Adipocyte (in vitro differentiated cells): ENCODE measurements around the gene RFPL4AL1.
"Not testable (repeated sequence)": the region's sequence is repeated elsewhere in the genome, so short reads cannot be mapped to it uniquely, and the experiment has no call there.

Source experiments
- DNase-seq: peaks from one replicate; pipeline ENCODE4 v3.0.0-alpha.2; 2015; ENCODE audit warnings: low read depth
- H3K27me3 ChIP-seq: replicated peaks from 2 replicates; pipeline ENCODE4 v1.7.0; 2013; ENCODE audit warnings: mild to moderate bottlenecking, low read length, moderate library complexity; ENCODE audit not compliant: control insufficient read depth, insufficient read depth
- H3K36me3 ChIP-seq: 2 replicates; pipeline ENCODE4 v1.7.0; 2013; ENCODE audit warnings: low read length, mild to moderate bottlenecking, moderate library complexity; ENCODE audit not compliant: control insufficient read depth, insufficient read depth, severe bottlenecking
- H3K4me1 ChIP-seq: 2 replicates; pipeline ENCODE4 v1.7.0; 2013; ENCODE audit warnings: mild to moderate bottlenecking, low read length, moderate library complexity; ENCODE audit not compliant: control insufficient read depth, insufficient read depth
- H3K4me3 ChIP-seq: 2 replicates; pipeline ENCODE4 v1.7.0; 2013; ENCODE audit warnings: mild to moderate bottlenecking, low read length, moderate library complexity
- H3K9ac ChIP-seq: 2 replicates; pipeline ENCODE4 v1.7.0; 2013; ENCODE audit warnings: mild to moderate bottlenecking, low read length, moderate library complexity
- H3K9me3 ChIP-seq: 2 replicates; pipeline ENCODE4 v1.7.0; 2013; ENCODE audit warnings: mild to moderate bottlenecking, low read length, moderate library complexity; ENCODE audit not compliant: control insufficient read depth

RFPL4AL1 gene

GRCh38 chr19:55768818-55769217, at the start of gene RFPL4AL1:
TSS of gene RFPL4AL1 (plus strand) at chr19:55769118. CDS start at chr19:55771805, 2,687 bp downstream.
- H3K9me3 ChIP-seq, H3K4me3 ChIP-seq, H3K36me3 ChIP-seq, H3K9ac ChIP-seq, H3K4me1 ChIP-seq, H3K27me3 ChIP-seq, DNase-seq: not testable (repeated sequence)

GRCh38 chr19:55720214-55720746, 48.6 kb upstream of the RFPL4AL1 start:
- H3K27me3 ChIP-seq, result no peaks in the 10 kb centered on the region
- H3K4me3 ChIP-seq, result no peak overlapping the region
- H3K36me3 ChIP-seq, result no peaks in the 10 kb centered on the region
- H3K9ac ChIP-seq, result no peak overlapping the region
- DNase-seq, result no peak
- peaks cover 4% of the 10 kb centered on the region for H3K9me3 ChIP-seq
- no peaks in the 10 kb centered on the region for H3K4me1 ChIP-seq

GRCh38 chr19:55720801-55721200, 48.1 kb upstream of the RFPL4AL1 start:
- Histone ChIP-seq H3K4me1 (no peaks in the 10 kb centered on the region), H3K27me3 (no peaks in the 10 kb centered on the region), H3K9ac (no peak overlapping the region), H3K36me3 (no peaks in the 10 kb centered on the region), H3K9me3 (peaks cover 4% of the 10 kb centered on the region), H3K4me3 (no peak overlapping the region)
- no peak for DNase-seq

GRCh38 chr19:55723491-55723890, 45.4 kb upstream of the RFPL4AL1 start:
- no peak for DNase-seq
- Histone ChIP-seq H3K9ac (no peak overlapping the region), H3K27me3 (no peaks in the 10 kb centered on the region), H3K9me3 (peaks cover 4% of the 10 kb centered on the region), H3K4me1 (no peaks in the 10 kb centered on the region), H3K36me3 (no peaks in the 10 kb centered on the region), H3K4me3 (no peak overlapping the region)

GRCh38 chr19:55730378-55730777, 38.5 kb upstream of the RFPL4AL1 start:
- H3K9me3 ChIP-seq, H3K9ac ChIP-seq, H3K4me1 ChIP-seq: not testable (repeated sequence)

GRCh38 chr19:55738302-55738701, 30.6 kb upstream of the RFPL4AL1 start, which contains the start of gene NLRP9:
TSS of gene NLRP9 (minus strand) at chr19:55738402. CDS start at chr19:55738374, 28 bp downstream.
- Histone ChIP-seq H3K9me3 (no peaks in the 10 kb centered on the region), H3K36me3 (no peaks in the 10 kb centered on the region), H3K9ac (no peak within 1 kb of the TSS), H3K4me3 (no peak within 1 kb of the TSS), H3K27me3 (no peaks in the 10 kb centered on the region), H3K4me1 (no peaks in the 10 kb centered on the region)
- no peak for DNase-seq

More at GRCh38 chr19:55730378-55730777, 38.5 kb upstream of the RFPL4AL1 start:
- not testable (repeated sequence) for DNase-seq, H3K27me3 ChIP-seq, H3K36me3 ChIP-seq, H3K4me3 ChIP-seq

GRCh38 chr19:55750715-55751114, 18.2 kb upstream of the RFPL4AL1 start:
- Histone ChIP-seq H3K9ac (no peak overlapping the region), H3K36me3 (no peaks in the 10 kb centered on the region), H3K4me1 (no peaks in the 10 kb centered on the region), H3K9me3 (no peaks in the 10 kb centered on the region), H3K4me3 (no peak overlapping the region), H3K27me3 (no peaks in the 10 kb centered on the region)
- DNase-seq, result no peak

GRCh38 chr19:55753401-55753800, 15.5 kb upstream of the RFPL4AL1 start:
- no peak overlapping the region for H3K4me3 ChIP-seq
- H3K36me3 ChIP-seq, result no peaks in the 10 kb centered on the region
- no peak for DNase-seq
- H3K9me3 ChIP-seq, result no peaks in the 10 kb centered on the region
- no peaks in the 10 kb centered on the region for H3K27me3 ChIP-seq
- H3K9ac ChIP-seq, result no peak overlapping the region
- no peaks in the 10 kb centered on the region for H3K4me1 ChIP-seq

GRCh38 chr19:55756808-55757207, 12.1 kb upstream of the RFPL4AL1 start:
- H3K9me3 ChIP-seq, H3K4me1 ChIP-seq: not testable (repeated sequence)

GRCh38 chr19:55758797-55759196, 10.1 kb upstream of the RFPL4AL1 start, which contains the start of gene RFPL4A:
TSS of gene RFPL4A (plus strand) at chr19:55759097. CDS start at chr19:55761801, 2,704 bp downstream.
- not testable (repeated sequence) for H3K27me3 ChIP-seq, H3K4me3 ChIP-seq, H3K9ac ChIP-seq, DNase-seq, H3K36me3 ChIP-seq, H3K4me1 ChIP-seq, H3K9me3 ChIP-seq

More at GRCh38 chr19:55756808-55757207, 12.1 kb upstream of the RFPL4AL1 start:
- DNase-seq, H3K4me3 ChIP-seq, H3K9ac ChIP-seq, H3K36me3 ChIP-seq, H3K27me3 ChIP-seq: not testable (repeated sequence)

GRCh38 chr19:55766466-55766865, 2.5 kb upstream of the RFPL4AL1 start:
- H3K4me1 ChIP-seq, result no peaks in the 10 kb centered on the region
- H3K9me3 ChIP-seq, result peaks cover 9% of the 10 kb centered on the region
- no peak for DNase-seq
- no peak overlapping the region for H3K9ac ChIP-seq
- no peaks in the 10 kb centered on the region for H3K36me3 ChIP-seq
- H3K4me3 ChIP-seq, result no peak overlapping the region
- H3K27me3 ChIP-seq, result no peaks in the 10 kb centered on the region

GRCh38 chr19:55769632-55770031, 714 bp downstream of the RFPL4AL1 start:
- H3K4me3 ChIP-seq, H3K9ac ChIP-seq, H3K9me3 ChIP-seq, H3K27me3 ChIP-seq, H3K4me1 ChIP-seq, H3K36me3 ChIP-seq, DNase-seq: not testable (repeated sequence)
